ENCODE results near the gene TSPAN14.

Gene TSPAN14

DNA sequence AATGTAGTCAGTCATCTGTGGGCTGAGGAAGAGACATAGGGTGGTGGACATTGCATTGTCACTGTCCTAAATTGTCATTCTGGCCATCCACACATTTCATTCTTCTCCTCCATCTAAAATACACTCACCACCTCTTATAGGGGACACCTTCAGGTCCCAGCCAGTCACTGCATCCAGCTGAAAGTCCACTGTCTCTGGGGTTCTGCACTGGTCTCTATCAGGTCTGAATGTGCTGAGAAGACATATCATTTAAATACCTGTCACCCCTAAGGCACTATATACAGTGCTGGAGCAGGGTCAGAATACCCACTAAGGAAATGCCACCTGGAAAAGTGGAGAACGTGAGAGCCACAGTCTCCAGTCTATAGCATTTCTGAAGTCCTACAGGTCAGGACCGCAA is 113.2 kb downstream of the TSPAN14 start:
- DNase-seq (ENCODE audit: insufficient read length, low spot score), result no peak
- no peak for TF ChIP-seq SPI1 (IDR thresholded peaks at IDR 0.05; ENCODE audit: low read depth, low read length)
- TF ChIP-seq TAF1 (IDR thresholded peaks at IDR 0.05; ENCODE audit: low read depth, low read length), result no peak
- TF ChIP-seq POLR2AphosphoS5 (IDR thresholded peaks at IDR 0.05; ENCODE audit: low read depth, low read length), result no peak
- TF ChIP-seq POU2F2 (IDR thresholded peaks at IDR 0.05; ENCODE audit: low read depth, low read length), result no peak
- no peak for TF ChIP-seq POLR2A (IDR thresholded peaks at IDR 0.05; ENCODE audit: low read depth, low read length)
- TF ChIP-seq PAX5 (IDR thresholded peaks at IDR 0.05; ENCODE audit: insufficient read depth, low read length, severe bottlenecking), result no peak
- no peak for FAIRE-seq

DNA sequence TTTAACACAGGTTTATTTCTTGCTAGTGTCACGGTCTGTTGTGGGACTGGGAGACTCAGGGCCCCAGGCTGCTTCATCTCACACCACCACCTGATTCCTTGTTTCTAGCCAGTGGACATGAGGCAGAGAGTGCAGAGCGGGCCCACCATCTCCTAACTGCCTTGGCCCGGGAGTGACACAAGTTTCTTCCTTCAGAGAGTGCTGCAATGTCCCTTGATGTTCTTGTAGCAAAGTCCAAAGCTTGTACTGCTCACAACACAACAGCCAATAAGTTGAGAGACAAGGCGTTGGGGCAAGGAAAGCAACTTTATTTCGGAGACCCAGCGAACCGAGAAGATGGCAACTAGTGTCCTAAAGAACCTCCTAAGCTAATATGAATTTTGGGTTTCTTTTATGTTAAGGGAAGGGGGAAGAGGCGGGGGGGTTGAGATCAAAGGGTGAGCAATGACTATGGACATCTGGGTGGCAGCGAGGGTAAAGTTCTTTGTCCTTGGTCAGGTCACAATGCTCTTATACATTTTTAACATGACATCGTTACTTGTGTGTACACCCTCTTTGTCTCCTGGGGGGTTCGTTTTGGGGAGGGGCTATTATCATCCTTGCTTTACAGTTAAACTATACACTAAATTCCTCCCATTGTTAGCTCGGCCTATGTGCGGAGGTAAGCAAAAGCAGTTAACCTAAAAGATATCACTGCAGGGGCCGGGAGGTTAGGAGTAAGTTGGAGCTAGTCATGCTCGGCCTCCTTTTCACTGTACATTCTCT is 115.2 kb downstream of the TSPAN14 start:
- FAIRE-seq (no peak), DNase-seq (ENCODE audit: insufficient read length, low spot score) (no peak)
- TF ChIP-seq TAF1 (IDR thresholded peaks at IDR 0.05; ENCODE audit: low read depth, low read length) (no peak), PAX5 (IDR thresholded peaks at IDR 0.05; ENCODE audit: insufficient read depth, low read length, severe bottlenecking) (no peak), SPI1 (IDR thresholded peaks at IDR 0.05; ENCODE audit: low read depth, low read length) (no peak), POLR2A (IDR thresholded peaks at IDR 0.05; ENCODE audit: low read depth, low read length) (no peak), POLR2AphosphoS5 (IDR thresholded peaks at IDR 0.05; ENCODE audit: low read depth, low read length) (no peak), POU2F2 (IDR thresholded peaks at IDR 0.05; ENCODE audit: low read depth, low read length) (no peak)

DNA sequence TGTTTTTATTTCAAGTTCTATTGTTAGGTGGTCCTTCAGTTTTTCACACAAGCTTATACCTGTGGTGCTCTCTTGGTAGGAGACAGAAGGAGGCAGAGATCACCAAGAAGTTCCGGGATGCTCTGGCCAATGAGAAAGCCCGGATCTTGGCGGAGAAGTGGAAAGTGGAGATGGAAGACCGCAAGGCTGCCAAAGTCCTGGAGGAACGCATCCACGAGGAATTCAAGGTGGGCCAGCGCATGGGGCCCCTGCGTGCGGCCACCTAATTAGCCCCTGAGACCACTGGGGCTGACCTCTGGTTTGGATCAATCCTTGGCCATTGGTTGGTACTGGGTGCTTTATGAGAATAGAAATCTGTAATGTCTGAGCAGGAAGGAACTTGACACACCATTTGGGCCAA is 117.2 kb downstream of the TSPAN14 start:
- FAIRE-seq, result no peak
- no peak for TF ChIP-seq SPI1 (IDR thresholded peaks at IDR 0.05; ENCODE audit: low read depth, low read length)
- no peak for DNase-seq (ENCODE audit: insufficient read length, low spot score)

DNA sequence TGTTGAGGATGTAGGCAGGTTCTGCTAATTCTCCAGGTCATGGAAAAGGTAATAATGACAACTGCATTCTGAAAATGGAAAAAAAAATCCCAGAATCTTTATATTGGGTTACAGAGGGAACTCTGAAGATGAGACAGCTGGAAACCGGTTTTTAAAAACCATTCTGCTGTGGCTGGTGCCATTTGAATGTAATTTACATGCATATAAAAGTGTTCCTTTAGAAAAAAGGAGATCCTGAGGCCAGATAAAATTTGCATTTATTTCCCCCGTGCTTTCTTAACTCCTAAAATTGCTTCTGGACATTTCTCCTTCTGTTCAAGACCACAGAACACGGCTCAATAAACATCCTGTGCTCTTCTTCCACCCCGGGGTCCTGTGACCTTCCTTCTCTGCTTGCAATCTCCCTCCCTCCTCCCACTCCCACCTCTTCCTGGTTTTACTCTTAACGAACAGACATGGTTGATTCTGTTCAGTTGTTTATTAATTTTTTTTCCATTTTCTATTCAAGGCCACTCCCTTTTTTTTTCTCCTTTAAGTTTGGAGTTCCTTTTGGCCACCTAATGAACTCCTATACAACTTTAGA is 125.2 kb downstream of the TSPAN14 start:
- no peak for FAIRE-seq
- TF ChIP-seq SPI1 (IDR thresholded peaks at IDR 0.05; ENCODE audit: low read depth, low read length), result no peak
- no peak for TF ChIP-seq PAX5 (IDR thresholded peaks at IDR 0.05; ENCODE audit: insufficient read depth, low read length, severe bottlenecking)
- no peak for TF ChIP-seq POLR2AphosphoS5 (IDR thresholded peaks at IDR 0.05; ENCODE audit: low read depth, low read length)
- no peak for TF ChIP-seq TAF1 (IDR thresholded peaks at IDR 0.05; ENCODE audit: low read depth, low read length)
- no peak for TF ChIP-seq POU2F2 (IDR thresholded peaks at IDR 0.05; ENCODE audit: low read depth, low read length)
- TF ChIP-seq POLR2A (IDR thresholded peaks at IDR 0.05; ENCODE audit: low read depth, low read length), result no peak
- no peak for DNase-seq (ENCODE audit: insufficient read length, low spot score)

DNA sequence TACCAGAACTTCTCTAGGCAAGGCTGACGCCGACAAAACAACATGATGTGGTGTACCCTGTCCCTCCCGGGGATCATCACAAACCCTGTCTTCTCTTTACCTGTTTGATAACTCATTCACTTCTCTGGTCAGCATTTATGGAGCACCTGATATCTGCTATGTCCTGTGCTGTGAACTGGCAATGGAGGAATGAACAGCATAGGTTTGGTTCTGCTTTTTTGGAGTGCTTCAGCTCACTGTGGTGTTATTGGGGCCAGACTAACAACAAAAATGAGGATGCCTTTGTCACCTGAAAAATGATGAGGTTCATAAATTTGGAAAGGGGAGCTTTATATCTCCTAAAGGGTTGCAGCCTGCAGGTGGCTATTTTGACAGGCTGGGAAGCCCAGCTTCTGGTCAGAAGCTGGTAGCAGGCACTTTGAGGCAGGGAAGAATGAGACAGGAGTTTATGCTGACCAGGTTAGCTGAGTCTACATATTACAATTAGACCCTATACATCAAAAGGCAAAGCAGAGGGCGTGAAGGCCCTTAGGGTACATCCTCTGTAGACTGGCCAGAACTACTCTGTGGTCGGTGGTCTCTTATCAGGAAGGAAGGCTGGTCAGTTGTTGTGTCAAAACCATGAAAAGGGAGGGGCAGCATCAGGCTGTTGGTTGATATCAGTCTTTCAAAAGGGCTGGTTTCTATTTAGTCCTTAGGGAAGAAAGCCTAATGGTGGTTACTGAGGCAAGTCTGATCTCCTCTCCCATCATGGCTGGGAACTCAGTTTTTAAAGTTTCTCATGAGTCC is 125.9 kb downstream of the TSPAN14 start:
- FAIRE-seq (no peak), DNase-seq (ENCODE audit: insufficient read length, low spot score) (no peak)
- TF ChIP-seq POLR2A (IDR thresholded peaks at IDR 0.05; ENCODE audit: low read depth, low read length) (no peak), POLR2AphosphoS5 (IDR thresholded peaks at IDR 0.05; ENCODE audit: low read depth, low read length) (no peak), PAX5 (IDR thresholded peaks at IDR 0.05; ENCODE audit: insufficient read depth, low read length, severe bottlenecking) (no peak), POU2F2 (IDR thresholded peaks at IDR 0.05; ENCODE audit: low read depth, low read length) (no peak), TAF1 (IDR thresholded peaks at IDR 0.05; ENCODE audit: low read depth, low read length) (no peak), SPI1 (IDR thresholded peaks at IDR 0.05; ENCODE audit: low read depth, low read length) (no peak)

DNA sequence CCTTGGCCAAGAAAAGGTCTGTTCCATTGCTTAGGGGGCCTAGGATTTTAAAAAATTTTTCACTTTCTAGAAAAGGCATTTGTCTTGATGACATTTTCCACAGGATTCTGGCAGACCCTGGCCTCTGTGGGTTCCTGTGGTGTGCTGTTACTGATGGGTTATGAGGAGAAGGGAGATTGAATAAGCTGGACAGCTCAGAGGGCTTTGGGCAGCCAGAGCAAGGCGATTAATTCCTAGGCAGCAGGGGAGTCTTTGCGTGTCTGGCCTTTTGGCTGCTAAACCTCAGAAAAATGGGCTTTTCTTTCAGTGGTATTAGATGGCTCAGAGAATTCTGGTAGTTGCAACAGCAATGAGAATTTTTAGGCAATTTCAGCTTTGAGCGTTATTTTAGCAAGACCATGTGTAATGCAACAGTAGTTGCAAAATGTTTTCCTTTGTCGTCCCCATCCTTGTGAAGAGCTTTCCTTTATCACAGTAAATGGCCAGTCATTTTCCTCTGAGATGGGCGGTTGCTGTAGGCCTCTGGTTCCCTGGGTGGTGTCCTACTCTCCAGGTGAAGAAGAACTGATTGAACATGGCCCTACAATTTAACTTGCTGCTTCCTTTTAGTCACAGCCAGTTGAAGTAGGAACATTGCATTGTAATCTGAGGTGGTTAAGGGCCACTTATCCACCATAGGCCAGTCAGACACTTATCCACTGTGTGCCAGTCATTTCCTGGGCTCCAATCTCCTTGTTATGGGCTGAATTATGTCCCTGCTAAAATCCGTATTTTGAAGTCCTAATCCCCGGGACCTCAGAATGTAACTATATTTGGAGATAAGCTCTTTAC is 126.7 kb downstream of the TSPAN14 start:
- no peak for TF ChIP-seq PAX5 (IDR thresholded peaks at IDR 0.05; ENCODE audit: insufficient read depth, low read length, severe bottlenecking)
- TF ChIP-seq POLR2AphosphoS5 (IDR thresholded peaks at IDR 0.05; ENCODE audit: low read depth, low read length), result no peak
- TF ChIP-seq POU2F2 (IDR thresholded peaks at IDR 0.05; ENCODE audit: low read depth, low read length), result no peak
- DNase-seq (ENCODE audit: insufficient read length, low spot score) (no peak), FAIRE-seq (no peak)

DNA sequence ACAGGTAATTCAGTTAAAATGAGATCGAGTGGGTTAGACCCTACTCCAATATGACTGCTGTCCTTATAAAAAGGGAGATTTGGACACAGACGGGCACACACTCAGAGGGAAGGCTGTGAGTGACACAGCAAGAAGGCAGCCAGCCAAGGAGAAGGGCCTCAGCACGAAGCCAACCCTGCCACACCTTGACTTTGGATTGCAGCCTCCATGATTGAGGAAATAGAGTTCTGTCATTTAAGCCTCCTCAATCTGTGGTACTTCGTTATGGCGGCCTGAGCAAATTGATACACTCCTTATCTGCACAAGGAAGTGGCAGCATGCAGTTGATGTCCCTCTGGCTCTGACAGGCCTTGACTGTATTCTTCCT is 127.3 kb downstream of the TSPAN14 start:
- no peak for FAIRE-seq
- no peak for DNase-seq (ENCODE audit: insufficient read length, low spot score)
- no peak for TF ChIP-seq SPI1 (IDR thresholded peaks at IDR 0.05; ENCODE audit: low read depth, low read length)
- no peak for TF ChIP-seq POU2F2 (IDR thresholded peaks at IDR 0.05; ENCODE audit: low read depth, low read length)
- TF ChIP-seq TAF1 (IDR thresholded peaks at IDR 0.05; ENCODE audit: low read depth, low read length), result no peak
- no peak for TF ChIP-seq POLR2AphosphoS5 (IDR thresholded peaks at IDR 0.05; ENCODE audit: low read depth, low read length)
- TF ChIP-seq POLR2A (IDR thresholded peaks at IDR 0.05; ENCODE audit: low read depth, low read length), result no peak
- TF ChIP-seq PAX5 (IDR thresholded peaks at IDR 0.05; ENCODE audit: insufficient read depth, low read length, severe bottlenecking), result no peak

DNA sequence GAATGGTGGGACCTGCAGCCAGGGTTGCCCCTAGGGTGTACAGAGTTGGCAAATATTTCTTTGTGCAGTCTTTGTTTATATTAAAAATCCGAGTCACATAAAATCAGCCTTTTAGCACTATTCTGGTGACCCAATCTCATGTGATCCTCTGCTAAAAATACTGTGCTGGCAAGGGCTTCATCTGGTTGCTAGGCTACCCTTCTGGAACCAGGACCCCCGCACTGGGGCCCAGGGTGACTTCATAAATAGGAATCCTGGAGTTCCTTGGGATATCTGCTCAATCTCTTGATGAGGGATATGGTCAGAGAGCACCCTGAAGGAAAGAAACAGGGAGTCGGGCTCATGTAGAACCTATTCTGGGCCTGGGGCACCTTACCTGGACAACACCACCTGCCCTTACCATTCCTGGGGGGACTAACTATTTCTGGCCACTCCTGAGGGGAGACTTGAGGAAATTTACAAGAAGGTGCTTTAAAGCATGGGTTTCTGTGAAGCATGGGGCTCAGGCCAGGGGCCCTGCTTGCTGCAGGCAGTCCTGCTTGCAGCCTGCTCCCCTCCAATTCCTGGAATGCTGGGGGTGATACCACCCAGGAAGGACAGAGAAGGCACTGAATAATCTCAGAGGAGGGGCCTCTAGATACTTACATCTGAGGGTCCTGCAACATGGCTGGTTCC is 128.3 kb downstream of the TSPAN14 start:
- TF ChIP-seq PAX5 (IDR thresholded peaks at IDR 0.05; ENCODE audit: insufficient read depth, low read length, severe bottlenecking) (no peak), POLR2A (IDR thresholded peaks at IDR 0.05; ENCODE audit: low read depth, low read length) (no peak), POU2F2 (IDR thresholded peaks at IDR 0.05; ENCODE audit: low read depth, low read length) (no peak)
- no peak for FAIRE-seq
- no peak for DNase-seq (ENCODE audit: insufficient read length, low spot score)
